AG10803 (cell line): ENCODE measurements around the gene PHACTR2.
A peak's percentile ranks its signal among the peaks of the same experiment; 100 is the strongest.

Source experiments
- DNase-seq: peaks from one replicate; pipeline ENCODE4 v3.0.0; 2010; ENCODE audit warnings: low read depth
- H3K4me3 ChIP-seq: 2 replicates; pipeline ENCODE4 v1.5.1; 2011; ENCODE audit warnings: mild to moderate bottlenecking, low read length, control low read depth
- TF ChIP-seq, protein P1 (sequence below): conservative IDR thresholded peaks from 2 replicates; pipeline ENCODE4 v1.5.1; 2011; ENCODE audit warnings: mild to moderate bottlenecking, low read length, control low read depth, inconsistent platforms

Gene PHACTR2

GRCh38 chr6:143746202-143747119, 68.7 kb downstream of the PHACTR2 start:
- no peak for DNase-seq
- TF ChIP-seq, protein P1, sequence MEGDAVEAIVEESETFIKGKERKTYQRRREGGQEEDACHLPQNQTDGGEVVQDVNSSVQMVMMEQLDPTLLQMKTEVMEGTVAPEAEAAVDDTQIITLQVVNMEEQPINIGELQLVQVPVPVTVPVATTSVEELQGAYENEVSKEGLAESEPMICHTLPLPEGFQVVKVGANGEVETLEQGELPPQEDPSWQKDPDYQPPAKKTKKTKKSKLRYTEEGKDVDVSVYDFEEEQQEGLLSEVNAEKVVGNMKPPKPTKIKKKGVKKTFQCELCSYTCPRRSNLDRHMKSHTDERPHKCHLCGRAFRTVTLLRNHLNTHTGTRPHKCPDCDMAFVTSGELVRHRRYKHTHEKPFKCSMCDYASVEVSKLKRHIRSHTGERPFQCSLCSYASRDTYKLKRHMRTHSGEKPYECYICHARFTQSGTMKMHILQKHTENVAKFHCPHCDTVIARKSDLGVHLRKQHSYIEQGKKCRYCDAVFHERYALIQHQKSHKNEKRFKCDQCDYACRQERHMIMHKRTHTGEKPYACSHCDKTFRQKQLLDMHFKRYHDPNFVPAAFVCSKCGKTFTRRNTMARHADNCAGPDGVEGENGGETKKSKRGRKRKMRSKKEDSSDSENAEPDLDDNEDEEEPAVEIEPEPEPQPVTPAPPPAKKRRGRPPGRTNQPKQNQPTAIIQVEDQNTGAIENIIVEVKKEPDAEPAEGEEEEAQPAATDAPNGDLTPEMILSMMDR, result no peak
- H3K4me3 ChIP-seq, result no peak overlapping the region

- H3K4me3 ChIP-seq, result no peak overlapping the region
- no peak for DNase-seq
- TF ChIP-seq, protein P1, result no peak
These were observed 69.6 kb downstream of the PHACTR2 start for GRCh38 chr6:143747347-143747842.

DNA sequence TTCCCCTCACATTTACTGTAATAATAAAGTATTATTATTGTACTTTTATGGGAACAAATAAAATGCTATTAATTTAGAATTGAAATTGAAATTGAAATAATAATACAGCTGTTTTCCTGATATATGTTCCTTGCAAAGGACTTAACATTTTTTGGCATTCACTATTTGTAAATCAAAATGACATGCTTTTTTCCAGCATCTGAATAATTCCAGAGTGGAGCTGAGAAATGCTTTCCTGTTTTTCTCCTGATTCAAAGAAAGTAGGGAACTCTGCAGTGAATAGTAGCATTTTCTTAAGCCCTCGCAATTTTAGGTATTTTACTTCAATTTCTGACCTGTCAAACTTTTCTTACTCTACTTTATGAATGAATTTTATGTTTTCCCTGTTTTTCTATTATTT, 72.1 kb downstream of the PHACTR2 start:
- no peak for DNase-seq
- TF ChIP-seq, protein P1, result no peak

DNA sequence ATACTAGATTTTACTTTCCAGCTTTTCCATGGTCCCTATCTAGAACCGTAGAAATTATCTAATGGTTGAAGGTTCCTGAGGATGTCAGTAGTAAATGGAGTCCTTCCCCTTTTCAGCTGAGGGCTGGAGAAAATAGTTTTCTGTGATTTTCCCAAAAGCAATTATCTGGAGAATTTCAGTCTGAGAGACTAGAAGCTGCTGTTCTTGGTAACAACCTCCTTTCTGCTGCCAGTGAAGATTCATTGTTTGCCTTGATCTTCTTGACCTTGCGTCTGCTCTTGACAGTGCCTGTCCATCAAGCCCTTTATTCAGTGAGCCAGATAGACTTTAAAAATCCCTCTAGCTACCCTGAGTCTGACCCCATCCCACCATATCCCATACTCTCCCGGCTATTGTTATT, 73.1 kb downstream of the PHACTR2 start:
- H3K4me3 ChIP-seq, result no peak overlapping the region
- TF ChIP-seq, protein P1, result no peak
- no peak for DNase-seq

More for the DNA sequence above, 72.1 kb downstream of the PHACTR2 start:
- no peak overlapping the region for H3K4me3 ChIP-seq

DNA sequence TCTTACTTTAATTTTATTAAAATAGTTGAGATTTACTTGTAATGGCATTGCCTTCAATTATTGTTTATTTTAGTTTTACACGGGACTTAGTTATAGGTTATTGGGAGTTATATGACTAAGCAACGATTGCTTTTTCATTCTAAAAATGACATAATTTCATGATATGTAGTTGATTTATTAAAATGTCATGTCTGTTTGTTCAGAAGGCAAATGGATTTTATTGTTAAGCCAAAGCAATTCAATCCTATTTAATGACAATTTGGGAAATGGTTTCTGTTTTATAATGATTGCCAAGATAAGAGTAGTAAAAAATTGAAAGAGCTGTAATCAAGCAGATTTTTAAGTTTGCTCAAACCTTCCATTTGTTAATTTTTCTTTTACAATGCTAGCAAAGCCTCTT, 74.7 kb downstream of the PHACTR2 start:
- TF ChIP-seq, protein P1, result no peak
- H3K4me3 ChIP-seq, result no peak overlapping the region
- DNase-seq, result no peak

- TF ChIP-seq, protein P1, result no peak
- H3K4me3 ChIP-seq, result no peak overlapping the region
- no peak for DNase-seq
These were observed 75.9 kb downstream of the PHACTR2 start for GRCh38 chr6:143753678-143754077.

GRCh38 chr6:143754204-143754603, 76.4 kb downstream of the PHACTR2 start:
- peak; percentile 60 for DNase-seq
- TF ChIP-seq, protein P1, result no peak
- no peak overlapping the region for H3K4me3 ChIP-seq
